Thyroid gland (tissue), 4 donors: ENCODE results near the gene BTNL9.

Experiments used
- POLR2A ChIP-seq, 2 donors: fragments of 450-650 bp; IDR thresholded peaks; one replicate each; pipeline ENCODE4 v1.6.1; 2017; ENCODE audit warnings: antibody characterized with exemption in 2 of 2, mild to moderate bottlenecking in 2 of 2, moderate library complexity in 1 of 2
- TF ChIP-seq, protein P1 (sequence below), 6 experiments: fragments of 200-600 bp in 3 of 6; fragments of 450-650 bp in 3 of 6; sonication (generic) in 3 of 6; IDR thresholded peaks; one replicate each; pipeline ENCODE4 v1.5.1; 2016 to 2019; ENCODE audit warnings: antibody characterized with exemption in 6 of 6, mild to moderate bottlenecking in 2 of 6, inconsistent platforms in 1 of 6, moderate library complexity in 1 of 6

DNA sequence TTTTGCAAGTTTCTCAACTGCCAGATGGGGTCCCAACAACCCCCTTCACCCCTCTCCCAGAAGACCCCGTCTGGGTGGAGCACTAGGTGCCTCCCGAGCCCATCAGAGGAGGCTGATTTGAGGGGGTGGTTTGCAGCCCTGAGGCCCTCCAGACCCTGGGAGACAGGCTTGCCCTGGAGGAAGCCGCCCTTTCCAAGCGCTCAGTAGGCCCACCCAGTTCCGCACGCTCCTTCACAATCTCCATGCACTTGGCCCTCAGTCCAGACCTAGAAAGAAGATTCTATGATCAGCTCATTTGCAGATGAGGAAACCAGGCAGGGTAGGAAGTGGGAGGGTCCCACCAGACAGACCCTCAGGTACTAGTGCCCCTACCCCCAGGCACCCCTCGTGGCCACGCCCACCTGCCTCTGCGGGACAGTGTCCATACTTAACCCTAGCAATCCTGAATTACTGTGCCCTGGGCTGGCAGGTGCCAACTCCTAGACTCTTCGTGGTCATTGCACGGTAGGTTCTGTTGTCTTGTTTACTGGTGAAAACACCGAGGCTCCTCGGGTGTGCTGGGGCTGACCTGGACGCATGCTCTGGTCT lies 68.6 kb downstream of the BTNL9 start:
- no peak for TF ChIP-seq POLR2A (IDR thresholded peaks at IDR 0.05)
- TF ChIP-seq, protein P1, sequence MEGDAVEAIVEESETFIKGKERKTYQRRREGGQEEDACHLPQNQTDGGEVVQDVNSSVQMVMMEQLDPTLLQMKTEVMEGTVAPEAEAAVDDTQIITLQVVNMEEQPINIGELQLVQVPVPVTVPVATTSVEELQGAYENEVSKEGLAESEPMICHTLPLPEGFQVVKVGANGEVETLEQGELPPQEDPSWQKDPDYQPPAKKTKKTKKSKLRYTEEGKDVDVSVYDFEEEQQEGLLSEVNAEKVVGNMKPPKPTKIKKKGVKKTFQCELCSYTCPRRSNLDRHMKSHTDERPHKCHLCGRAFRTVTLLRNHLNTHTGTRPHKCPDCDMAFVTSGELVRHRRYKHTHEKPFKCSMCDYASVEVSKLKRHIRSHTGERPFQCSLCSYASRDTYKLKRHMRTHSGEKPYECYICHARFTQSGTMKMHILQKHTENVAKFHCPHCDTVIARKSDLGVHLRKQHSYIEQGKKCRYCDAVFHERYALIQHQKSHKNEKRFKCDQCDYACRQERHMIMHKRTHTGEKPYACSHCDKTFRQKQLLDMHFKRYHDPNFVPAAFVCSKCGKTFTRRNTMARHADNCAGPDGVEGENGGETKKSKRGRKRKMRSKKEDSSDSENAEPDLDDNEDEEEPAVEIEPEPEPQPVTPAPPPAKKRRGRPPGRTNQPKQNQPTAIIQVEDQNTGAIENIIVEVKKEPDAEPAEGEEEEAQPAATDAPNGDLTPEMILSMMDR (IDR thresholded peaks at IDR 0.05), result no peak
